ENCODE measurements around the gene PDE6H. TPM values are rescaled to one million over a fixed set of nuclear protein-coding genes. Genes with fewer than 3 reads are reported as not detected.

PDE6H gene
- total RNA-seq, 1 experiment from 2014 or later = not detected

GRCh38 chr12:14995583-14996425 lies 23.0 kb downstream of the PDE6H start:
- no peak for ATAC-seq
- TF ChIP-seq POLR2AphosphoS5 (IDR thresholded peaks at IDR 0.05; ENCODE audit: low read depth, low read length) = no peak
- no peak for TF ChIP-seq TCF7L2 (IDR thresholded peaks at IDR 0.05; ENCODE audit: low read depth, low read length)
- no peak for TF ChIP-seq REST (IDR thresholded peaks at IDR 0.05; ENCODE audit: insufficient read depth in 1 of 2, low read depth in 2 of 2, low read length in 1 of 2)
- TF ChIP-seq SIN3A (IDR thresholded peaks at IDR 0.05; ENCODE audit: borderline replicate concordance, insufficient read depth, low read depth, low read length) = no peak
- peak; percentile 50; the same call in 1 of the 2 replicates for TF ChIP-seq CTCF (IDR thresholded peaks at IDR 0.05)
- ChIA-PET CTCF (interaction anchor here (0.6 to 1.2 kb wide), 5 partner anchors 110 to 350 kb away, joined by 3 to 7 read pairs (median 3); partner anchors contain the start of gene MGP), POLR2A (no interaction called here)
- DNase-seq (ENCODE audit: low read depth, low spot score) = peak; percentile 47
- intact Hi-C loops (cut with micrococcal nuclease; ENCODE audit: unreplicated experiment) (loop anchor here (1.0 to 10.0 kb wide), 3 partner anchors 151 to 271 kb away; no protein-coding TSS in a partner anchor), in situ Hi-C loops (cut with HindIII; ENCODE audit: low pct_unique_long_range_greater_than_20kb, low sequenced_read_pairs) (no loop called here)
- H3K36me3 ChIP-seq (ENCODE audit: control insufficient read depth, insufficient read depth, low read length) = no peaks in the 10 kb centered on the region
- no TSS peak for BruUV-seq (replicated peaks)
- H3K27ac ChIP-seq (ENCODE audit: low read length) = no peak overlapping the region
- no peaks in the 10 kb centered on the region for H3K9me3 ChIP-seq (ENCODE audit: control insufficient read depth, insufficient read depth, low read depth, low read length)
- H3K27me3 ChIP-seq (ENCODE audit: control insufficient read depth, insufficient read depth, low read length) = no peaks in the 10 kb centered on the region; the same call in 1 of the 2 replicates
- no peak overlapping the region for H3K4me3 ChIP-seq (ENCODE audit: low read depth in 2 of 2, low read length in 2 of 2)
- H3K4me1 ChIP-seq (ENCODE audit: control insufficient read depth, insufficient read depth, low read length) = no peaks in the 10 kb centered on the region; the same call in 1 of the 2 replicates

DNA sequence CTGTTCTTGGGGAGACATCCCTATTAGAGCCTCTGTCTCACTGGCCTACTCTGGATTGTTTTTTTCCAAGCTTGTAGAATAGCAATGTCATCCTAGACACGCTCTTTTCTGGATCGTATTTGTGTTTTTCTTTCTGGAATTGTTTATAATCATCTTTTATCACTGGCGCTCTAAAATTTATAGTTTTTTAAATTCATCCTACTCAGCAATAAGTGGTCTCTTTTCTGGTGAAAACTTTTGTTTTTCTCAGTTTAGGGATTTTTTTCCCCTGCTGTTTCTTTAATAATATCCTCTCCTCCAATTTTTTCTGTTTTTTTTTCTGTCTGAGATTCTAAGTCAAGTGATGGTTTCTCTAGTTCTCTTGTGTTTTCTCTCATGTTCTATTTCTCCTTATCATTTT lies 25.2 kb downstream of the PDE6H start:
- BruUV-seq (replicated peaks) = no TSS peak
- DNase-seq (ENCODE audit: low read depth, low spot score) = no peak
- in situ Hi-C loops (cut with HindIII; ENCODE audit: low pct_unique_long_range_greater_than_20kb, low sequenced_read_pairs) (no loop called here), intact Hi-C loops (cut with micrococcal nuclease; ENCODE audit: unreplicated experiment) (loop anchor here (10.0 kb wide), 1 partner anchor 273 kb away; no protein-coding TSS in a partner anchor)
- peaks cover 3% of the 10 kb centered on the region; the same call in 1 of the 2 replicates for H3K27me3 ChIP-seq (ENCODE audit: control insufficient read depth, insufficient read depth, low read length)
- H3K36me3 ChIP-seq (ENCODE audit: control insufficient read depth, insufficient read depth, low read length) = no peaks in the 10 kb centered on the region
- ATAC-seq = no peak
- H3K4me1 ChIP-seq (ENCODE audit: control insufficient read depth, insufficient read depth, low read length) = no peaks in the 10 kb centered on the region; the same call in 1 of the 2 replicates
- POLR2A ChIA-PET = no interaction called here
- H3K4me3 ChIP-seq (ENCODE audit: low read depth in 2 of 2, low read length in 2 of 2) = no peak overlapping the region
- TF ChIP-seq POLR2AphosphoS5 (IDR thresholded peaks at IDR 0.05; ENCODE audit: low read depth, low read length) = no peak
- no peak for TF ChIP-seq CTCF (IDR thresholded peaks at IDR 0.05)
- no peak for TF ChIP-seq TCF7L2 (IDR thresholded peaks at IDR 0.05; ENCODE audit: low read depth, low read length)
- TF ChIP-seq REST (IDR thresholded peaks at IDR 0.05; ENCODE audit: insufficient read depth in 1 of 2, low read depth in 2 of 2, low read length in 1 of 2) = no peak
- no peak for TF ChIP-seq SIN3A (IDR thresholded peaks at IDR 0.05; ENCODE audit: borderline replicate concordance, insufficient read depth, low read depth, low read length)
- H3K27ac ChIP-seq (ENCODE audit: low read length) = no peak overlapping the region
- no peaks in the 10 kb centered on the region for H3K9me3 ChIP-seq (ENCODE audit: control insufficient read depth, insufficient read depth, low read depth, low read length)
- CTCF ChIA-PET = no interaction called here
